Heart right ventricle (tissue), 16 donors: ENCODE measurements around the gene SNX20. TPM values are rescaled to one million over a fixed set of nuclear protein-coding genes. Genes with fewer than 3 reads are reported as not detected.

Experiments used
- ATAC-seq, 8 donors: fragments of 200-7000 bp; cut with Tn5 transposase; one replicate each; pipeline ENCODE4 v1.9.1; 2020; ENCODE audit warnings: mild to moderate bottlenecking in 8 of 8, moderate library complexity in 8 of 8, moderate number of reproducible peaks in 1 of 8
- DNase-seq, 2 donors: peaks; one replicate each; pipeline ENCODE4 v3.0.0-alpha.2; 2020
- H3K27ac ChIP-seq, 10 donors: fragments of 200-600 bp; sonication (generic) in 2 of 10; one replicate each; pipeline versions ENCODE4 v1.5.0 to v1.8.0; 2020 to 2022; ENCODE audit warnings: mild to moderate bottlenecking in 3 of 10
- H3K27me3 ChIP-seq, 7 donors: fragments of 200-600 bp; one replicate each; pipeline ENCODE4 v1.8.0; 2021 to 2022; ENCODE audit warnings: mild to moderate bottlenecking in 2 of 7
- H3K36me3 ChIP-seq, 9 donors: fragments of 200-600 bp; sonication (generic) in 1 of 9; one replicate each; pipeline versions ENCODE4 v1.5.0 to v1.8.0; 2020 to 2022; ENCODE audit warnings: mild to moderate bottlenecking in 2 of 9
- H3K4me1 ChIP-seq, 9 donors: fragments of 200-600 bp; sonication (generic) in 1 of 9; one replicate each; pipeline versions ENCODE4 v1.5.0 to v1.8.0; 2020 to 2022; ENCODE audit warnings: mild to moderate bottlenecking in 4 of 9
- H3K4me3 ChIP-seq, 10 donors: fragments of 200-600 bp; sonication (generic) in 2 of 10; one replicate each; pipeline versions ENCODE4 v1.5.0 to v1.8.0; 2020 to 2022; ENCODE audit warnings: mild to moderate bottlenecking in 7 of 10, moderate library complexity in 2 of 10
- H3K9me3 ChIP-seq, 11 donors: fragments of 200-600 bp in 10 of 11; sonication (generic) in 2 of 11; one replicate each; pipeline versions ENCODE4 v1.5.0 to v1.8.0; 2013 to 2022; ENCODE audit warnings: mild to moderate bottlenecking in 2 of 11, control low read depth in 1 of 11, moderate library complexity in 1 of 11
- WGBS, 2 donors: extraction: QIAGEN DNeasy Blood & Tissue Kit; methylation state at CpG; one replicate each; pipeline ENCODE4 v1.1.7; 2013; ENCODE audit warnings: inconsistent platforms in 1 of 2; 5-methylcytosine and 5-hydroxymethylcytosine counted together
- intact Hi-C, 10 donors: fragments of 100-400 bp; cut with DNase I; formaldehyde crosslinking; loops; one replicate each; pipeline versions ENCODE4 v1.11.1 to v1.14.2; 2022
- polyA plus RNA-seq, 2 donors: library from polyadenylated mRNA; stranded (reverse); fragments of 200-250 nt; gene quantifications; one replicate each; pipeline ENCODE4 v1.2.3, GENCODE V29; 2013
- total RNA-seq, 10 donors: library from RNA; stranded (reverse); fragmentation: NEBNext Ultra II Directional in 3 of 10; extraction: Animal tissue kit (Norgen Biotek cat#: 25700) in 3 of 10; gene quantifications; one replicate each; pipeline versions ENCODE4 v1.2.1 to v1.2.4, GENCODE V29; 2021 to 2023
- TF ChIP-seq, protein P1 (sequence below), 9 donors: fragments of 200-600 bp; sonication (generic) in 2 of 9; IDR thresholded peaks; one replicate each; pipeline versions ENCODE4 v1.5.0 to v1.8.0; 2021 to 2022; ENCODE audit warnings: antibody characterized with exemption in 9 of 9, mild to moderate bottlenecking in 5 of 9, moderate library complexity in 1 of 9
- donor health status: Arrhythmogenic right ventricular cardiomyopathy.
- donor health status: ischemic (EF 13 %, LVEDD 7.1; RV severe dilation, severe dysfunction).
- donor health status: healthy with polysubstance abuse.
- donor health status: DM: no; HTN: yes; CAD: no.
- donor health status: DM: no; HTN: no; CAD: no.
- donor health status: ischemic (EF 25% LVEDD 6.9; RV normal size, moderate dysfunction).
- donor health status: ischemic (EF 25% LVEDD 5.7; RV mildly dilated, moderate dysfunction).
- donor health status: healthy.
- donor health status: DM: yes; HTN: yes; CAD: no.
- donor health status: Ischemic cardiomyopathy.
- donor health status: ischemic (EF 35%, LVEDD 5.7; RV mildly dilated, moderate dysfunction).
- donor health status: nonischemic (EF 11% LVEDD 7.7; RV severe dilation, severe dysfunction).
- donor health status: DM: yes; HTN: yes; CAD: no.
- donor health status: PGD.
- donor health status: ischemic (EF 29% LVEDD 5.4; RV normal size, mild dysfunction).
- donor health status: nonischemic (EF 23%, LVEDD 6.1; RV moderate dilation, normal function).

The SNX20 gene
- total and polyA plus RNA-seq, 12 donors = 0.08 to 7.1 (median 0.63) TPM

DNA sequence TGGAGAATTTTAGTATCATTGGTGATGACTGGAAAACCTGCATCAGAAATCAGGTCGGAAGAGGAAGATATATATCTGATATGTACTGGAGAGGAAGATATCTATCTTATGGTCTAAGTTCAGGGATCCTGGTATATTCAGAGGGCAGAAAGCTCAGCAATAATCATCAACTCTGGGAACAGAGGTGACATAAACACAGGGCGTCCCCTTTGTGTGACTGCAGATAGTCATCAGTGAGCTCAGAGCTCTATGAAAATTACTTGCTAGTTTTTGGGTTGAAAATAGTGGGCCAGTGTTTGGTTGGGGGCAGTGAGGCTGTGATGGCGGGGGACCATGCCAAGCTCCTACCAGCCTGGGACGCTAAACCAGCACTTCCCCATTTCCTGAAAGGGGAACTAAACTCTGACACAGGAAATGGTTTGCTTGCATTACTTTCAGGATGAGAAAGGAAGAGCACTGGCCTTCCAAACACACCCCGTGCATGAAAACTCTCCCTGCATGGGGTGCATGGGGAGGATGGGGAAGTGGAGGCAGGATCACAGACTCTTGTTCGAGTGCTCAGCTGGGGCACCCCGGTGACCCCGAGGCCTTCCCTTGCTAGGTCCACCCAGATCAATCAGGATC lies 28.1 kb upstream of the SNX20 start:
- TF ChIP-seq, protein P1, sequence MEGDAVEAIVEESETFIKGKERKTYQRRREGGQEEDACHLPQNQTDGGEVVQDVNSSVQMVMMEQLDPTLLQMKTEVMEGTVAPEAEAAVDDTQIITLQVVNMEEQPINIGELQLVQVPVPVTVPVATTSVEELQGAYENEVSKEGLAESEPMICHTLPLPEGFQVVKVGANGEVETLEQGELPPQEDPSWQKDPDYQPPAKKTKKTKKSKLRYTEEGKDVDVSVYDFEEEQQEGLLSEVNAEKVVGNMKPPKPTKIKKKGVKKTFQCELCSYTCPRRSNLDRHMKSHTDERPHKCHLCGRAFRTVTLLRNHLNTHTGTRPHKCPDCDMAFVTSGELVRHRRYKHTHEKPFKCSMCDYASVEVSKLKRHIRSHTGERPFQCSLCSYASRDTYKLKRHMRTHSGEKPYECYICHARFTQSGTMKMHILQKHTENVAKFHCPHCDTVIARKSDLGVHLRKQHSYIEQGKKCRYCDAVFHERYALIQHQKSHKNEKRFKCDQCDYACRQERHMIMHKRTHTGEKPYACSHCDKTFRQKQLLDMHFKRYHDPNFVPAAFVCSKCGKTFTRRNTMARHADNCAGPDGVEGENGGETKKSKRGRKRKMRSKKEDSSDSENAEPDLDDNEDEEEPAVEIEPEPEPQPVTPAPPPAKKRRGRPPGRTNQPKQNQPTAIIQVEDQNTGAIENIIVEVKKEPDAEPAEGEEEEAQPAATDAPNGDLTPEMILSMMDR (IDR thresholded peaks at IDR 0.05) = no peak
- DNase-seq = peak in 1 of 2 donors; percentile 20
- peak in 7 of 8 donors; percentile 19 to 54 (median 44) for ATAC-seq
- 64 to 71% methylated on average over 8 of the region's 8 CpGs for whole genome bisulfite sequencing, 2 donors
- peaks cover 0 to 71% (median 4%) of the 10 kb centered on the region in 9 donors for H3K4me1 ChIP-seq
- peak overlapping the region in 3 of 10 donors; percentile 7 to 68 (median 15) for H3K27ac ChIP-seq
- H3K9me3 ChIP-seq = peaks cover 0 to 14% (median 8%) of the 10 kb centered on the region in 11 donors
- H3K4me3 ChIP-seq = no peak overlapping the region
- no peaks in the 10 kb centered on the region for H3K27me3 ChIP-seq
- peaks cover 0 to 18% (median 0%) of the 10 kb centered on the region in 9 donors for H3K36me3 ChIP-seq
- intact Hi-C loops = no loop called here

DNA sequence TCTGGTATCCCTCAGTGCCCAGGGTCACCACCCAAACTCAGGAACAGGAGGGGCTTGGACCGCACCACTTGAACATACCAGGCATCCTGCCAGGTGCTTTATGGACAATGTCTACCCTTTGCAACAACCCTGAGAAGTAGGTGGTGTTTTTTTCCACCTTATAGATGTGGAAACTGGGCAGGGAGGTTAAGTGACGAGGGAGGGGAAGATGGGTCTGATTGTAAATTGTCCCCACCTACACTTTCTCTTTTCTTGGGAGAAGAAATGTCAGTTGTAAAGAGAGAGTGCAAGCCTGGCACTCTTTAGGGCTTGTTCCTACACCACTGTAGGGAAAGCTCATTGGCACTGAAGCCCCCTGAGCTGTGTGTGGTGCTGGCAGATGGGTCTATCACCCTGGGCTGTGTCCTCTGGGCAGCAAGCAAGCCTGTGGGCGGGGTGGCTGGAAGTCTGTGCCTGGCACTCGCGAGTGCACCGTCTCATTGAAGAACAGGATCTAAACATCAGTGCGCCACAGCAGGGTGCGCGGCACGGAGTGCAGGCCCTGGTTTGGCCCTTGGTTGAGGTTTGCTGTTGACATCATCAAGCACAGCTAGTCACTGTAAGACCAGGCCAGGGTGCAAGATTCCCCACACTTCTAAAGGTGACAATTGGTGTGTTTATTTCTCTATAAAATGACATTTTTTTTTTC lies 27.4 kb upstream of the SNX20 start:
- DNase-seq = no peak
- peak in 1 of 8 donors; percentile 27 for ATAC-seq
- intact Hi-C loops = no loop called here
- Histone ChIP-seq H3K4me1 (peaks cover 0 to 65% (median 4%) of the 10 kb centered on the region in 9 donors), H3K4me3 (no peak overlapping the region), H3K27me3 (no peaks in the 10 kb centered on the region), H3K27ac (peak overlapping the region in 3 of 10 donors; percentile 7 to 68 (median 15)), H3K36me3 (peaks cover 0 to 18% (median 0%) of the 10 kb centered on the region in 9 donors), H3K9me3 (peaks cover 0 to 20% (median 14%) of the 10 kb centered on the region in 11 donors)
- WGBS, 2 donors = 80 to 88% methylated on average over 10 of the region's 10 CpGs
- TF ChIP-seq, protein P1 (IDR thresholded peaks at IDR 0.05) = no peak

DNA sequence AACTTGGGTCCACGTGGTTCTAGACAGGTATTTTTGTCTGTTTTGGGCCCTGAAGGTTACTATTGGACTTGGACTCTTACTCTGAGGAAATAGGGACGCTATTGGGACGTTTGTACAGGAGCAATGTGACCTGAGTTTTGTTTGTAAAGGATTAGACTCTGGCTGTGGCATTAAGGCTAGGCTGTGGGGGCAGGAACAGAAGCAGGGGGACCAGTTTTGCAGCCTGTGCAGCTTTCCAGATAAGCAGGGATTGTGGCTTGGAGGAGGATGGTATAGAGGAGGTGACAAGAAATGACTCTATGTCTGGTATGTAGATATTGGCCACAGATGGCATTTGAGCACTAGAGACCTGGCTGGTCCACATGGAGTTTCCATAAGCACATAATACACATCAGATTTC lies 25.1 kb upstream of the SNX20 start:
- Histone ChIP-seq H3K9me3 (peaks cover 0 to 23% (median 15%) of the 10 kb centered on the region in 11 donors), H3K4me3 (no peak overlapping the region), H3K27me3 (no peaks in the 10 kb centered on the region), H3K36me3 (peaks cover 0 to 16% (median 0%) of the 10 kb centered on the region in 9 donors), H3K4me1 (peaks cover 0 to 45% (median 0%) of the 10 kb centered on the region in 9 donors), H3K27ac (no peak overlapping the region)
- intact Hi-C loops = no loop called here
- no peak for DNase-seq
- 53 to 63% methylated on average over 3 of the region's 3 CpGs for WGBS, 2 donors
- no peak for ATAC-seq
- TF ChIP-seq, protein P1 (IDR thresholded peaks at IDR 0.05) = no peak

DNA sequence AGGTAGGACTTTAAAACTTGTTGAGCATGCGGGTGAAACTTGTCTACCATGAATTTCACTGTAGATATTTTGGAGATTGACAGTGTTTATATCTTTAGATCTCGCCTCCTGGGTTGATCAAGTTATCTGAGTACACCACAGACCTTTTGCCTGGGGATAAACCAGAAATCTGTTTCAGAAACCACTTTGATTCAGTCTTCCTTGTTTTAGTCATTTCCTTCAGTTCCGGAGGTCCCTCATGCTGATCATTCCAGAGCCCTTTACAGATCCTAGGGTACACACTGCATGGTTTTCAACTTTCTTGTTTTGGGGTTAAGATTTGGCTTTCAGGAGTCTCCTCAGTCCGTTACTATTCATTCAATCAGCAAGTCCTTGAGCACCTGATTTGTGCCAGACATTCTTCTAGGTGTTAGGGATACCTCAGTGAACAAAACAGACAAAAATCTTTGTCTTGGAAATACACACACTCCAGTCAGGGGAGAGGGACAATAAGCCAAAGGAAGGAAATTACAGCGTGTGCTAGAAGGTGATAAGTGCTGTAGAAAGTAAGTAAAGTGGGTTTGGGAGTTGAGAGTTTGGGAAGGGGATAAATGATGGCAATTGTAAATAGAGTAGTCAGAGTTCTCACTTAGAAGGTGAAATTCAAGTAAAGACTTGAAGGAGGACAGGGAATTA lies 24.5 kb upstream of the SNX20 start:
- no peak for ATAC-seq
- TF ChIP-seq, protein P1 (IDR thresholded peaks at IDR 0.05) = no peak
- Histone ChIP-seq H3K27ac (no peak overlapping the region), H3K4me3 (no peak overlapping the region), H3K36me3 (peaks cover 0 to 13% (median 0%) of the 10 kb centered on the region in 9 donors), H3K27me3 (no peaks in the 10 kb centered on the region), H3K4me1 (peaks cover 0 to 51% (median 0%) of the 10 kb centered on the region in 9 donors), H3K9me3 (peaks cover 0 to 23% (median 15%) of the 10 kb centered on the region in 11 donors)
- intact Hi-C loops = no loop called here
- no peak for DNase-seq
- 63 to 74% methylated on average over 5 of the region's 5 CpGs for WGBS, 2 donors
